NCI-H774 (cell line): ENCODE measurements around the gene ABCG8.
A peak's percentile ranks its signal among the peaks of the same experiment; 100 is the strongest.
"Not testable (repeated sequence)": the region's sequence is repeated elsewhere in the genome, so short reads cannot be mapped to it uniquely, and the experiment has no call there.

ENCODE experiments used
- DNase-seq: peaks from one replicate; lab custom pipeline; 2025; lab: John Stamatoyannopoulos, UW

Gene ABCG8

GRCh38 chr2:43874776-43875451, 36.1 kb downstream of the ABCG8 start:
- DNase-seq = no peak

DNA sequence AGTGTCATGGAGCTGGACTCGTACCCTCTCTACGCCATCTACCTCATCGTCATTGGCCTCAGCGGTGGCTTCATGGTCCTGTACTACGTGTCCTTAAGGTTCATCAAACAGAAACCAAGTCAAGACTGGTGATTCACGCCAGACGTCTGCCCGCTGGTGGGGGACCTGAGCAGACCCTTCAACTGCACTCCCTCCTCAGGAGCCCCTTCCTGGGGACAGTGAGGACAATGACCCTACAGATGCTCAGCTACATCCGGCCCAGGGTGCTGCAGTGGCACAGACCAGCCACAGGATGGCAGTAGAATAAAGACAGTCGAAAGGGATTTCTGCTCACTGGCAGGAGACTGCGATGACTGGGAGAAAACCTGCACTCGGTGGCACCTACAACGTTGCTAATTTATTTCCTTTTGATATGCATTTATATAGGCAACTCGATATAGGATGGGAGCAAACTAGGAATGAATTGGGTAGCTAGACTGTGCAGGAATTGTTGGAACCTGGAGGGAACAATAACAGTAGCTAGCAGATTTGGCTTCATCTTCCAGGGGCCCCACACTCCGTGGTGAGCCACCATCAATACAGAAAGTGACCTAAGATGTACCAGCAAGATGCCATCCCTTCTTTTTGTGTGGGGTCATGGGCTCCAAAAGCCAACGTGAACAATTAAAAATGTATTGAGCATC, 39.2 kb downstream of the ABCG8 start:
- DNase-seq = peak; percentile 55

DNA sequence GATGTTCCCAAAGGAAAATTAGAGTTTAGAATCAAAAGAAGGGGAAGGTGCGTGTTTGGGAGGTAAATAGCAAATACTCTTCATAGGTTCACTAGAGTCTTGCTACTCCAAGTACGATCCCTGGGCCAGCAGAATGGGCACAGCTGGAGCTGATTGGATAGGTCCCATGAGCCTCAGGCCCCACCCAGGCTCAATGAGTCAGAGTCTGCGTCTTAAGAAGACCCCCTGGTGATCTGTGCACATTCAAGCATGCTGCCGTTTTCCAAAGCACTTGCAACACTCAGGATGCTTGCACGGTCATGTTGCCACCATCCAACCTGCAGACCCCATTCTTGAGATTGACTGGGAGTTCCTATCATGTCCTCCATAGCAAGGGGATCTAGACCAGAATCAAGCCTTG, 40.5 kb downstream of the ABCG8 start:
- no peak for DNase-seq

DNA sequence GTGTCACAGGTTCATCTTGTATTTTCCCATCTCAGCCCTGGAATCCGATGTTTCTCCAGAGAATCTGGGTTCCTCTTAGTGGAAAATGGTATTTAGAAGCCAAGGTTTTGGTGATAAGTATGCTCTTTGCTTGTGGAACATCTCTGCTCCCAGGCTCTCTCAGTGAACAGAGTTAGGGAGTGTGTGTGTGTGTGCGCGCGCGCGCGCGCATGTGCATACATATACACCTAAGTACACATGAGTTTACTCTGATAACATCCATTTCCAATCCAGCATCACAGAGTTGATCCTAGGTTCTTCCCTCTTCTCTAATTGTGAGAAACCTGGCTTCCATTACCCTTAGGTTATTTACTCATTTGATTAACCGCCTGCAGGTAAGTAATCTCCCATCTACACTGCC, 41.7 kb downstream of the ABCG8 start:
- no peak for DNase-seq

DNA sequence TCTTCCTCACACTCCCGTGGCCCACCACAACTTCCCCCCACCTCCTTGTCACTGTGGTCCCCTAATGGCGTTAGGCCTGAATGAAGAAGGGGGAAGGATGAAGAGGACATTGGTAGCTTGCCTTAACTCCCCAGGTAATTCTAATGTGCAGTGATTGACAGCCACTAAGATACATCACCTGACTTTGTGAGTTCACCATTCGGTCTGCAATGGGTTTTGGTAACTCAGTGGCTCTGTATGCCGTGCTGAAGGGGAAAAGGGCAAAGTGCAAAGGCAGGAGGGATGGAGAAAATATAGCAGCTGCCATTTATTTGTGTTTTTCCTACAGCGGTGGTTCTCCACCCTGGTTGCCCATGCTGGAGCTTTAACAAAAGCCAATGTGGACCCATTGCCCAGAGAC, 42.2 kb downstream of the ABCG8 start:
- no peak for DNase-seq

- no peak for DNase-seq
These were observed 43.5 kb downstream of the ABCG8 start for GRCh38 chr2:43882312-43882711.

- DNase-seq = no peak
These were observed 45.9 kb downstream of the ABCG8 start for GRCh38 chr2:43884689-43885088.

- no peak for DNase-seq
These were observed 46.4 kb downstream of the ABCG8 start for GRCh38 chr2:43885132-43885632.

- no peak for DNase-seq
These were observed 48.4 kb downstream of the ABCG8 start for GRCh38 chr2:43887176-43887575.

DNA sequence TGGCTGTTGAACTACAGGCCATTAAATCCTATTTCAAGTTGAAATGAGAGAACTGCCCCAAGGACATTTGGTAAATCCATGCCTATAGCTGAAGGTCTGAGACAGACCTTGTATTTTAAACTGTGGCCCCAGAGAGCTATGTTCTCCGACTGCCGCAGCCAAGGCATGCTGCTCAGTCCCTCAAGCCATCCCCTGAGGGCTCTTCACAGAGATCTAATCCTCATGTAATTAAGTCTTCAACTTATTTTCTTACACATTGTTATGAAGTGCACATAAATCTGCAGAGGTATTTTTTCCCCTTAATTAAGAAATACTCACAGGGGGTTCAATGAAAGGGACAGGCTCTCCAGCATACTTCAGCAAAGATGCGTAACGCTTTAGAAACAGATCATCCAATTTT, 50.6 kb downstream of the ABCG8 start:
- no peak for DNase-seq

- DNase-seq = no peak
These were observed 52.1 kb downstream of the ABCG8 start for GRCh38 chr2:43890855-43891254.

GRCh38 chr2:43894743-43895142, 56.0 kb downstream of the ABCG8 start:
- no peak for DNase-seq

DNA sequence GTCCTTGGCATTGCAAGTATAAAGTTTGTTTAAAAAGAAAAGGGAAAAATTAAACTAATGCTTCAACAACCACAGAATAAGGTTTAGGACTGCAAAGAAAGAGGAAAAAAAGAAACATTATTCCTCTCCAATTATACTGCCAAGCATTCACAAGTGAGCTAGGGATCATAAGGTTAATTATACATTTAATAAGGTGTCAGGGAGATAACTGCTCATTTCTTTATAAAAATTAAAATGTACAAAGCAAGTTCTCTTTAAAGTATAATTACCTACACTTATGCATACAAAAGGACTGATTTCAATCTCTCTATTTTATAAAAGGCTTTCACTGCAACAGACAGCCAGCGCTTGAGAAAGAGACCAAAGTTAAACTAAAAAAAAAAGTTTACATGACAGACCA, 58.1 kb downstream of the ABCG8 start:
- DNase-seq = no peak

DNA sequence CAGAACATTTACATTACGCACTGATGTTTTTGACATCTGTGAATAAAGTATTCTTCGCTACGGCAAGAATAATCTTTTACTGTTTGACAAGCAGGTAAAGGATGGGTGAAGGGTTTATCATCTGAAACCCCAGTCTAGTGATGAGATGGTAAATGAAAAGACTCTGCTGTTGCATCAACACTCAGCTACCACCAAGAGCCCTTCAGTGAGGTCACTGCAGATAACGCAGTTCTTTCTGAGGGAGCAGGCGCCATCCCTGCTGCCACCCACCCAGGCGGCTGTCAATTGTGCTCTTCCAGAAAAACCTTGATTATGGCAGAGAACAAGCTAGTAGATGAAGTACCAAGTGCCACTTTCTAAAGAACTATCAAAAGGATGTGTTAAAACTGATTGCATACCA, 58.7 kb downstream of the ABCG8 start:
- DNase-seq = no peak

DNA sequence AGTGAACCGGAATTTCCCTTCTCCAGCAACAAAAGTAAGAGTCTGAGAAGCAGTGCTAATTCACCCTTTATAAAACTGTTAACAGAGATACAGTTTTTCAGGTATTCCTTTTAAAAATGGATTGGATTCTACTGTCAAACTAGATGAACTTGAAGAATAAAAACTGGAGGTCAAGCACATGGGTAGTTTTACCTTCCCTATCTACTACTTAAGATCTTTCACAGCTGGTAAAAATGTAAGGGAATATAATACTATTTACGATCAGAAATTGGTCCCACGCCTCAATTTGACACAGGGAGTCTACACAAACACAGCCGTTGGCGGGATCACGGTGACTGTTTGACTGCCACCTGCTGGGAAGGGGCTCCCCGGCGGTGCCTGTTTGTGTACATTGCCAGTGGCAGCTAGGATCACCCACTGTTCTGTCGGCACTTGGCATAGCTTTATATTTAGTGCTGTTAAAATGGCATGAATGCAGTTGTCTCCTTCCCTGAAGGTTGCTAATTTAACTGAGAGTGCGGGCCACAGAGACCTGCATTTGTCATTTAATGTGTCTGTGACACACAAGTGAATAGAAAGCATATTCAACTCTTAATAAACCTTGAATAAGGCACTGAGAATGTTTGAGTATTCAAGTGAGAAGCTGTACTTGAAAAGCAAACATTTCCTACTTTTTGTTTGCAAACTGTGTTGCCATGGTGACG, 59.5 kb downstream of the ABCG8 start:
- DNase-seq = peak; percentile 84

DNA sequence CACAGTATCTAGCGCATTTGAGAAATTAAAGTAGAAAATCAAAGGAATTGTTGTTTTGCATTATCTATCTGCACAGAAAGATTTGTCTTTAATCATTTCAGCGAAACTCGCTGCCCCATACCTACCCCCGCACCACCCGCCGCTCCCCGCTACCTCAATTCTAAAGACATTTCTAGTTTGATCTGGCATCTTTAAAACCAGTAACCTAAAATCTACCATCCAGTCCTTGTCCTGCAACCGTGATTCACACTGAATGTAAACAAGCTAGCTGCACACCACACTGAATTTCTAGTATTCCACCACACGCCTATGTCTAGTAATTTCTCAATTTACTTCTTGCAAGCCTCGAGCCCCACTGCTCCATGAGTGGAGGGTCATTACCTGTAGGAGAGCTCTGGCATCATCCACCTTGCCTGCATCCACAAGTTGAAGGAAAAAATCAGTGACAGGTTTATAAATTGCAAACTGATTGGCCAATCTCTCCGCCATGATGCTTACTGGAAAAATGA, 60.1 kb downstream of the ABCG8 start:
- peak; percentile 47 for DNase-seq

- DNase-seq = no peak
These were observed 60.8 kb downstream of the ABCG8 start for GRCh38 chr2:43899589-43899988.

DNA sequence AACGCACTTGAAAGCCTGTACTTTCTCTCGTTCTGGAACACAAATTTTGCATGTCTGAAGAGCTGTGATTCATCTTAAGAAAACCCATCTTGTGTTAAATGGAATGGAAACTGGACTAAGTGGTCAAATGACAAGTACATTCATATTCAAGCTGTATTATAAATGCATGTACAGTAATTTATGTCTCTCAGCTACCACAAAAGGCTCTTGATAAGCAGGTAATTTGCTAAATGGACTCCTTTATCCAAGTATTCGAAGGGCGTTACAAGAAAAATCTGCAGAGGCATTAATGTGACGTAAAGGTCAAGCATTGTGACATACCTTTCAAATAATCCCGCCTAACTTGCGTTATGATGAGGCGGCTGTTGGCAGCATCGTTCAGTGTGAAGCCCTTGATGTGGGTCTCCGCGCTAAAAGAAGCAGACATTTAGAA, 66.6 kb downstream of the ABCG8 start:
- DNase-seq = no peak

- DNase-seq = no peak
These were observed 67.1 kb downstream of the ABCG8 start for GRCh38 chr2:43905871-43906270.

DNA sequence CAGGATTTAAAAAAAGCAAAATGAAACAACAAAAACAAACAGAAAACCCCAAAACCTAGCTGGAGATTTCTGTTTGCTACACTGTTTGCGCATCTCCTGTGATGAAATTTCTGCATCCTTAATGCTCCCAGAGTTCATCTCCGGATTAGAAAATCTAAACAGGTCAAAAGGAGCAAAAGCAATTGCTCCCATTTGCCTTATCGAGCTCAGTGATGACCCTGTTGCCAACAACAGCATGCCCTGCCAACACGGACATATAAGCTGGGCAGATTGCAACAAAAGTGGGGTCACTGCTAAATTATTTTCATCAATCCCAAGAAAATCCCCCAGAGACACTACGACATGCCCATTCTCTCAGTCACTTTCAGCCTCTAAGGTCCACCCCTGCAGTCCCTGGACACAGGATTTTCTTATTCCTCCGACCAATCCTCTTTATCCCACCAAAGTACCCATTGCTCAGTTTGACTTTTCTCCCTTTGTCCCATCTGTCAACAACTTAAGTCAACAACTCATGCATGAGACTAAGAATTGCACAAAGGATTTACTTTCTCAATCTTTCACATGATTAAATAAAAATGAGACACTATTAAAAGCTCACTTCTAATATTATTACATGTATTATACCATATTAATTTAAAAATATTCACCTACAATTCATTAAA, 67.8 kb downstream of the ABCG8 start:
- DNase-seq = no peak

- not testable (repeated sequence) for DNase-seq
These were observed 72.5 kb downstream of the ABCG8 start for GRCh38 chr2:43911136-43911790.

DNA sequence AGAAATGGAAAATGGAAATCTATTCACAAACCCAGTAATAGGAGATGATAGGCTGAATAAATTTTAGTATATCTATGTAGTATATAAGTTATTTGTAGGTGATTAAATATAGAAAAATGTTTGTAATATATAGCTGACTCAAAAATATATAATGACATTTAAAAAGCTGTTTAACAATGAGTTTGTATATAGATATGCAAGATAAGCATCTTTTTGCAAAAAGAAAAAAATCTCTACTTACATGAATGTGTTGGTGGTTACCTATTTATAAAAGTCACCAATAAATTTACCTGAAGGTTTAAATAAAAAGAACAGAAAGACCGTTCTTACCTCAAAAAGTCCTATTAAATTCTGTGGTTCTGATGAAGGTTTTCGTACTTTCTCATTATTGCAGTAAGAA, 85.7 kb downstream of the ABCG8 start:
- no peak for DNase-seq
